ENCODE data around the gene ETFDH.

DNA sequence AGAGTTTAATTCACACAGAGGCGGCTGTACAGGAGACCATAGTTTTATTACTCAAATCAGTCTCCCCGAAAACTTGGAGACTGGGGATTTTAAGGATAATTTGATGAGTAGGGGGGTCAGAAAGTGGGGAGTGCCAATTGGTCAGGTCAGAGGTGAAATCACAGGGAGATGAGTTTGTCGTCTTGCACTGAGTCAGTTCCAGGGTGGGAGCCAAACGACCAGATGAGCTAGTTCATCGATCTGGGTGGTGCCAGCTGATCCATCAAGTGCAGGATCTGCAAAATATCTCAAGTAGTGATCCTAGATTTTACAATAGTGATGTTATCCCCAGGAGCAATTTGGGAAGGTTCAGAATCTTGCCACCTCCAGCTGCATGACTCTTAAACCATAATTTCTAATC, 4.0 kb downstream of the ETFDH start:
- TF ChIP-seq, protein P1, sequence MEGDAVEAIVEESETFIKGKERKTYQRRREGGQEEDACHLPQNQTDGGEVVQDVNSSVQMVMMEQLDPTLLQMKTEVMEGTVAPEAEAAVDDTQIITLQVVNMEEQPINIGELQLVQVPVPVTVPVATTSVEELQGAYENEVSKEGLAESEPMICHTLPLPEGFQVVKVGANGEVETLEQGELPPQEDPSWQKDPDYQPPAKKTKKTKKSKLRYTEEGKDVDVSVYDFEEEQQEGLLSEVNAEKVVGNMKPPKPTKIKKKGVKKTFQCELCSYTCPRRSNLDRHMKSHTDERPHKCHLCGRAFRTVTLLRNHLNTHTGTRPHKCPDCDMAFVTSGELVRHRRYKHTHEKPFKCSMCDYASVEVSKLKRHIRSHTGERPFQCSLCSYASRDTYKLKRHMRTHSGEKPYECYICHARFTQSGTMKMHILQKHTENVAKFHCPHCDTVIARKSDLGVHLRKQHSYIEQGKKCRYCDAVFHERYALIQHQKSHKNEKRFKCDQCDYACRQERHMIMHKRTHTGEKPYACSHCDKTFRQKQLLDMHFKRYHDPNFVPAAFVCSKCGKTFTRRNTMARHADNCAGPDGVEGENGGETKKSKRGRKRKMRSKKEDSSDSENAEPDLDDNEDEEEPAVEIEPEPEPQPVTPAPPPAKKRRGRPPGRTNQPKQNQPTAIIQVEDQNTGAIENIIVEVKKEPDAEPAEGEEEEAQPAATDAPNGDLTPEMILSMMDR (conservative IDR thresholded peaks at IDR 0.05), result no peak
- no peak for TF ChIP-seq EZH2 (IDR thresholded peaks at IDR 0.05; ENCODE audit: low read depth)
